Fibroblast of mammary gland (primary cell): Measurements from ENCODE around the gene SPOP.

ENCODE experiments used
- DNase-seq: peaks from one replicate; pipeline ENCODE4 v3.0.0-alpha.2; 2010; ENCODE audit warnings: low read depth
- H3K4me3 ChIP-seq: 2 replicates; pipeline ENCODE4 v1.5.1; 2011; ENCODE audit warnings: low read depth, mild to moderate bottlenecking, low read length, moderate library complexity; ENCODE audit not compliant: control insufficient read depth
- TF ChIP-seq, protein P1 (sequence below): conservative IDR thresholded peaks from 2 replicates; pipeline ENCODE4 v1.5.1; 2011; ENCODE audit warnings: low read depth, low read length, inconsistent platforms; ENCODE audit not compliant: control insufficient read depth, insufficient read depth

SPOP gene

DNA sequence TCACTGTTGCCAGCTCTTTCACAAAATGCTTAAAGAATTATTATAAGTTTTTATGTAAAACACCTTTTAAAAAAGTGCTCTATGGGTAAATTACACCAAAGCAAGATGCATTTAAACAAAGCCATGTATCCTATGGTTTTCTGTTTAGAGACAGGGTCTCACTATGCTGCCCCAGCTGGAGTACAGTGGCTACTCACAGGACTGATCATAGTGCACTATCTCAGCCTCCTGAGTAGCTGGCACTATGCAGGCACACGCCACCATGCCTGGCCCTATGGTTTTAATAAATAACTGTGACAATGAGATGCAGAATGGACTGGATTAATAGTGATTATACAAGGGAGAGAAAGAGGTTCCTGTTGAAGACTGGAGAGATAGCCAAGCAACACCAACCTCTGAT is 40.2 kb downstream of the SPOP start:
- TF ChIP-seq, protein P1, sequence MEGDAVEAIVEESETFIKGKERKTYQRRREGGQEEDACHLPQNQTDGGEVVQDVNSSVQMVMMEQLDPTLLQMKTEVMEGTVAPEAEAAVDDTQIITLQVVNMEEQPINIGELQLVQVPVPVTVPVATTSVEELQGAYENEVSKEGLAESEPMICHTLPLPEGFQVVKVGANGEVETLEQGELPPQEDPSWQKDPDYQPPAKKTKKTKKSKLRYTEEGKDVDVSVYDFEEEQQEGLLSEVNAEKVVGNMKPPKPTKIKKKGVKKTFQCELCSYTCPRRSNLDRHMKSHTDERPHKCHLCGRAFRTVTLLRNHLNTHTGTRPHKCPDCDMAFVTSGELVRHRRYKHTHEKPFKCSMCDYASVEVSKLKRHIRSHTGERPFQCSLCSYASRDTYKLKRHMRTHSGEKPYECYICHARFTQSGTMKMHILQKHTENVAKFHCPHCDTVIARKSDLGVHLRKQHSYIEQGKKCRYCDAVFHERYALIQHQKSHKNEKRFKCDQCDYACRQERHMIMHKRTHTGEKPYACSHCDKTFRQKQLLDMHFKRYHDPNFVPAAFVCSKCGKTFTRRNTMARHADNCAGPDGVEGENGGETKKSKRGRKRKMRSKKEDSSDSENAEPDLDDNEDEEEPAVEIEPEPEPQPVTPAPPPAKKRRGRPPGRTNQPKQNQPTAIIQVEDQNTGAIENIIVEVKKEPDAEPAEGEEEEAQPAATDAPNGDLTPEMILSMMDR: no peak
- DNase-seq: no peak
- no peak overlapping the region for H3K4me3 ChIP-seq

DNA sequence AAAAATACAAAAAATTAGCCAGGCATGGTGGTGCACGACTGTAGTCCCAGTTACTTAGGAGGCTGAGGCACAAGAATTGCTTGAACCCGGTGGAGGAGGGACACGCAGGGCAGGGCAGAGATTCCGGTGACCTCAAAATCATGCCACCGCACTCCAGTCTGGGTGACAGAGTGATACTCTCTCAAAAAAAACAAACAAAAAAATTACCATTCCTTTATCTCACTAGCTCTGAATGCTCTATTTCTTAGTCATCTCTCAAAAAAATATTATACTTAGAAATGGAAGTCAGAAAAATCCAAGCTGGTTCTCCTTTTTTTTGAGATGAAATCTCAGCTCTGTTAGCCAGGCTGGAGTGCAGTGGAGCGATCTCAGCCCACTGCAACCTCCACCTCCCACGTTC is 40.8 kb downstream of the SPOP start:
- no peak for DNase-seq
- TF ChIP-seq, protein P1: no peak
- H3K4me3 ChIP-seq: no peak overlapping the region

DNA sequence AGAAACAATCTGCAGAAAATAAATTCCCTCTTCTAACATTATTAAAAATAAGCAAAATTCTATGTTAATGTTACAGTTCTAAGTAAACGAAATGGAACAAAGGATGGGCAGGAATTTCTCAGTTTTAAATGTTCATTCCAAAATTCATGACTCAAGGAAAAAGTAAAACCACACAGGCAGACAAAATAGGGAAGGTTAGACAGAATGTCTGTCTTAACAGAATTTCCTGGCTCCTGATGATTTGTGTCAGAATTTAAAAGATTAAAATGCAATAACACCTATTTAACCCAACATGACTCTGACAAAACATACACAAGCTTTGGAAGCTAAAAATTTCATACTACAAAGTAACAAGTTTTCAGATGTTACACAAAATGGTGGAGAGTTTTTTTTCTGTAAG is 42.8 kb downstream of the SPOP start:
- DNase-seq: no peak
- no peak overlapping the region for H3K4me3 ChIP-seq
- TF ChIP-seq, protein P1: no peak

DNA sequence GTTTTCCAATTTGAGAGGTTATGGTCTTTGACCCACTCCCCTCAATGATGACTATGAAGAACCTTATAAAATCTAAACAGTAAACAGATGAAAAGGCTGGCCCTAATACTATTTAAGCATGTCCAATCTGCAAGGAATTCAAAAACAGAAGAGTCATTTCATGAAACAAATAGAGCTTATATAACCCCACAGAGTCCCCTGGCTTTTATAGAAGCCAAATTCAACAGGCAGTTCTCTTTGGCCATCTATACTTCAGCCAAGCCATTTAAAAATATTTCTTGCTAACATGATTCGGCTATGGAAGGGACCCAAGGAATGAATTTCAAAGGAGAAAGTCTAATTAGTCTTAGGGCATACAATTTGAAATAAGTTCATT is 43.4 kb downstream of the SPOP start:
- TF ChIP-seq, protein P1: no peak
- DNase-seq: no peak
- no peak overlapping the region for H3K4me3 ChIP-seq

DNA sequence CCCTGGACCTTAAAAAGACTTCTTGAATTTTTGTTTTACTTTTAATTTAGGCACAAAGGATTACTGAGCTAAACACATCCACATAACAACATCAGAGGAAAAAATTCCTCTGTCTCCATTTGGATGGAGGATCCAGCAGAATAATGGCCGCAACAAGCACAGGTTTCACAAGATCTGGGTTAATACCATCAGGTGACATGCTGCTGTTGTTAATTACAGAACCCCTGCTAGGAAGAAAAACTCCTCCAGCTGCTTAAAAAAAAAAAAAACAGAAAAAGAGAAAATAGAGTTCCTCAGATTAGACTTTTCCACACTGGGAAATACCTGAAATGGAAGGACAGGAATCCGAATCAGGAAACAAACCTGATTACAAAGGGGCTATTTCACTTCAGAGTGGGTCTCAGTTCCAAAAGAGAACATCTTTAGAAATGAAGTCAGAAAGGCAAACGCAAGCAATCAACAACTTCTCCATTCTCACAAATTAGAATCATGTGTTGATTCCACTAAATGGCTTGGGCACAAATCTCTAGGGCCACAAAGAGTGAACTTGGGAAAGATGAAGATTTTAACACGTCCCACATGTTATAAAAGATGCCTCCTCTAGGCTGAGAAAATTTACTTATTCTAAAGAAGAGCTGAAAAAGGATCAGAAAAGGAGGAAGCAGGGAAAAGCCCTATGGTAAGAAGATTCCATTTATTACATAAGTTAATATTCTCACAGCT is 44.0 kb downstream of the SPOP start:
- TF ChIP-seq, protein P1: no peak
- H3K4me3 ChIP-seq: no peak overlapping the region
- no peak for DNase-seq

DNA sequence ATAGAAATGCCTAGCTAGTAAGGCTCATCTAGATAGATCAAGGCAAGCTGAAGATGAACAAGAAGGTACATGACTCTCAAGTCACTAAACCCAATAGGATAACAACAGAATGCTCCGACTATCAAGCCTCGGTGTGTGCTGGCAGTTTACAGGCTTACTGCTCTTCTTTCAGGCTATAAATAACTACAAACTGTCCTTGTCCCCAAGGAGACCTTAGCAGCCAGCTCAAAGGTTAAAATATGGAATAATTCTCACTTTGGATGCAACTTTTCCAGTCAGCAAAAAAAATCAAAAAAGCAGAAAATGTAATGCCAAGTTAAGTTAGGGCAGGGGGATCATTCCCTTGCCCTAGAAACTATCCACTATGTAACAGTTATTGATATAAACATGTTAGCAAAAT is 44.6 kb downstream of the SPOP start:
- TF ChIP-seq, protein P1: no peak
- no peak for DNase-seq
- H3K4me3 ChIP-seq: no peak overlapping the region

DNA sequence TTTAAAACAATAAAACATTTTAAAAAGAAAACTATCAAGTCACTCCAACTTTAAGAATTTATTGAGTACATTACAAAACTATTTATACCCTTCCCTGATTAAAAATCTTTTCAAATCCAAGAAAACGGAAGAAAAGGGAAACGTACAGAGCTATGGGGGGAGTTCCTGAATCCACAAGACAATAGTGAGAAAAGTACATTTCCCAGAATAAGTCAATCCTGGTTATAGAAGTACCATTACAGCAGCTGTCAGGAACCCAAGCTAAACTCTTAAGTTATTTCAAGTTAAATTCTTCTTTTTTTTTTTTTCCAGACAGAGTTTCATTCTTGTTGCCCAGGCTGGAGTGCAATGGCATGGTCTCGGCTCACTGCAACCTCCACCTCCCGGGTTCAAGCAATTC is 45.7 kb downstream of the SPOP start:
- TF ChIP-seq, protein P1: no peak
- DNase-seq: no peak
- H3K4me3 ChIP-seq: no peak overlapping the region
